DMS53 treated with DMSO at 0.1 percent for 48 hours (cell line): ENCODE results near the gene LHX6.

Experiments used
- DNase-seq: peaks from one replicate; lab custom pipeline; 2025; ENCODE audit not compliant: unreplicated experiment; lab: John Stamatoyannopoulos, UW

LHX6 gene

DNA sequence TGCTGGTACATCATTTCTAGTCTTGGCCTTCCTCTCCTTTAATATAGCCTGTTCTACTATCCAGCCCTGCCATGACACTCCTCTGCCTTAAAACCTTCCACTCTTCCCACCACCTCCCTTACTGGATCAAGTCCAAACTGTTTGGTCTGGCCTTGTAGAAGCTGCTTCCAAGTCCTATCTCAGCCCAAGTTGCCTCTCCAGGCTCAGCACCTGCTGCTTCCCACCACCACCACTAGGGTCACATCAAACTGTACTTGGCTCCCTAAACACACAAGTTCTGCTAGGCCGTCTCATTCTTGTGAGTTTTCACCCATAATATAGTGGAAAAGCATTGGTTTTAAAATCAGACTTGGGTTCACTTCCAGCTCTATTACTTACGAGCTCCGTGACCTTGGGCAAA, 70.6 kb downstream of the LHX6 start:
- DNase-seq, result no peak

DNA sequence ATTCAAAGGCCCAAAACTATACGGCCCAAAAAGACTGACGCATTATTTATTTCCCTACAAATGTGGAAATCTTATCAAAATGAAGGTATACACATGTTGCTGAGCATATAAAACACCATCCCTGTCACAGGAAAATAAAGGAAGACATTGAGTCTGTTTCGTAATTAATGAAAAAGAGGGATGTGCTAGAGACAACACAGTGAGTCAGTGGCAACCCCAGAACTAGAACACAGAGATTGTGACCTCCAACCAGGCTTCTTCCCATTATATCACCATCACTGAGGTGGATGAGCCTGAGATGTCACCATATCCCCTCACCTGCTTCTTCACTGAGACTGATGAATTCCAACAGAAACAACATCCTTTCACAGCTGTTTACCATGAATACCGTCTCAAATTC, 73.0 kb downstream of the LHX6 start:
- DNase-seq, result no peak
